GM06990 (cell line): ENCODE measurements around the gene CXCL8.

Experiments used
- DNase-seq: peaks from one replicate; pipeline ENCODE4 v3.0.0-alpha.2; 2011; ENCODE audit not compliant: insufficient read length; ENCODE audit errors: extremely low read depth
- H3K27me3 ChIP-seq: replicated peaks from 2 replicates; pipeline ENCODE4 v1.6.0; 2011; ENCODE audit warnings: low read length; ENCODE audit not compliant: control insufficient read depth, insufficient read depth
- H3K36me3 ChIP-seq: 2 replicates; pipeline ENCODE4 v1.5.1; 2011; ENCODE audit warnings: low read length; ENCODE audit not compliant: control insufficient read depth, insufficient read depth
- H3K4me3 ChIP-seq: replicated peaks from 2 replicates; pipeline ENCODE4 v1.5.1; 2011; ENCODE audit warnings: low read depth, mild to moderate bottlenecking, control low read depth, low read length
- TF ChIP-seq, protein P1 (sequence below): IDR thresholded peaks from 2 replicates; pipeline ENCODE4 v1.5.1; 2011; ENCODE audit warnings: low read length, control low read depth, mild to moderate bottlenecking, inconsistent platforms; ENCODE audit not compliant: insufficient read depth, poor library complexity, severe bottlenecking

The CXCL8 gene

DNA sequence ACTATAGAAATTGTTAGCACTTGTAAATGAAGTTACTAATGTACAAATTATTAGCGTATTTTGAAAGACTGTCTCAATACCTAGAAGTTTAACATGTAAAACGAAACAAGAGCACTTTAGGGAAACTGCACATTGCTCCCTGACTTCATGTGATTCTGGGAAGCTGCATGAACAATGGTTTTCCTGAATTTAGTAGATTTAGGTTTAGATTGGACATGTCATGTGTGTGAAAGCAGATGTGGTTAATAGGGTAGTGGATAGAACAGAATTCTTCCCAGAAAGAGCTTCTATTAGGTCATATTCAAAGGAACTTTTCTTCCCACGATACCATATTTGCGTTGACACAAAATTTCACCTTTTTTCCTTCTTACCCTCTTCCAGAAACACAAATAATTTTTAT is 14.9 kb upstream of the CXCL8 start:
- TF ChIP-seq, protein P1, sequence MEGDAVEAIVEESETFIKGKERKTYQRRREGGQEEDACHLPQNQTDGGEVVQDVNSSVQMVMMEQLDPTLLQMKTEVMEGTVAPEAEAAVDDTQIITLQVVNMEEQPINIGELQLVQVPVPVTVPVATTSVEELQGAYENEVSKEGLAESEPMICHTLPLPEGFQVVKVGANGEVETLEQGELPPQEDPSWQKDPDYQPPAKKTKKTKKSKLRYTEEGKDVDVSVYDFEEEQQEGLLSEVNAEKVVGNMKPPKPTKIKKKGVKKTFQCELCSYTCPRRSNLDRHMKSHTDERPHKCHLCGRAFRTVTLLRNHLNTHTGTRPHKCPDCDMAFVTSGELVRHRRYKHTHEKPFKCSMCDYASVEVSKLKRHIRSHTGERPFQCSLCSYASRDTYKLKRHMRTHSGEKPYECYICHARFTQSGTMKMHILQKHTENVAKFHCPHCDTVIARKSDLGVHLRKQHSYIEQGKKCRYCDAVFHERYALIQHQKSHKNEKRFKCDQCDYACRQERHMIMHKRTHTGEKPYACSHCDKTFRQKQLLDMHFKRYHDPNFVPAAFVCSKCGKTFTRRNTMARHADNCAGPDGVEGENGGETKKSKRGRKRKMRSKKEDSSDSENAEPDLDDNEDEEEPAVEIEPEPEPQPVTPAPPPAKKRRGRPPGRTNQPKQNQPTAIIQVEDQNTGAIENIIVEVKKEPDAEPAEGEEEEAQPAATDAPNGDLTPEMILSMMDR: no peak
- no peaks in the 10 kb centered on the region for H3K27me3 ChIP-seq
- DNase-seq: no peak
- no peak overlapping the region for H3K4me3 ChIP-seq
- H3K36me3 ChIP-seq: no peaks in the 10 kb centered on the region

DNA sequence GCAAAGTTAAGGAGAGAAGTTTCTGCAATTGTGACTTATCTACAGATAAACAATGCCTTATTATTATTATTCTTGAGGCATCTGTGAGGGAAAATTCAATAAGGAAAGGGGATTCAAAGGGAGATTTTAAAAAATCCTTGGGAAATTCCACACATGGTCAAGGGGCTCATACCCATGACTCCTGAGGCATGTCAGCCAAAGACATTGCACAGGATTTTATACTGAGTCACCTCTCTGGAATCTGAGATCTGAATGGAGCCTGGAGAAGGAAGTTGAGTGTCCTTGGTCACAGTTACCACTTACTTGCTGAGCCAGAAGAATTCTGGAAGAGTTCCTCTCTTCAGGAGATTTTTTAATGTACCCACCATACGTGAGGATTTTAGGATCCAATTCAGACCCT is 14.4 kb upstream of the CXCL8 start:
- no peaks in the 10 kb centered on the region for H3K36me3 ChIP-seq
- TF ChIP-seq, protein P1: no peak
- no peak overlapping the region for H3K4me3 ChIP-seq
- DNase-seq: no peak
- no peaks in the 10 kb centered on the region for H3K27me3 ChIP-seq

DNA sequence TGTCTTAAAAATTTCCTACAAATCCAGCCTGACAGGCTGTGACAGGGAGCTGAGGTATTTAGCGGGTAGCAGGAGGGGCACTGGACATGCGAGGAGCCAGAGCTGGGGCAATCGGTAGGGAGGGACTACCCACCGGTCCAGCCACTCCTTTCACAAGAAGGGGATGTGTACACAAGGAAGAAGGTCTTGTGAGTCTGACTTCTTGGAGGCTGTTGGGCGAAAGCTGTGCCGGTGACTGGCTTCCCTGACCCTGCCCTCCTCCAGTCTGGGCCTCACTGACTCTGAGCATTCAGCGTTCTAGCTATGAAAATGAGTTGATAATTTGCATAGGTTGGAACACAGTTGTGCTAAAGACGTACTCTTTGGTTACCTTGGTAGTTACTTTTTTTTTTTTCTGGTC is 12.7 kb upstream of the CXCL8 start:
- H3K36me3 ChIP-seq: no peaks in the 10 kb centered on the region
- DNase-seq: peak; percentile 18
- TF ChIP-seq, protein P1: no peak
- H3K27me3 ChIP-seq: no peaks in the 10 kb centered on the region
- no peak overlapping the region for H3K4me3 ChIP-seq

DNA sequence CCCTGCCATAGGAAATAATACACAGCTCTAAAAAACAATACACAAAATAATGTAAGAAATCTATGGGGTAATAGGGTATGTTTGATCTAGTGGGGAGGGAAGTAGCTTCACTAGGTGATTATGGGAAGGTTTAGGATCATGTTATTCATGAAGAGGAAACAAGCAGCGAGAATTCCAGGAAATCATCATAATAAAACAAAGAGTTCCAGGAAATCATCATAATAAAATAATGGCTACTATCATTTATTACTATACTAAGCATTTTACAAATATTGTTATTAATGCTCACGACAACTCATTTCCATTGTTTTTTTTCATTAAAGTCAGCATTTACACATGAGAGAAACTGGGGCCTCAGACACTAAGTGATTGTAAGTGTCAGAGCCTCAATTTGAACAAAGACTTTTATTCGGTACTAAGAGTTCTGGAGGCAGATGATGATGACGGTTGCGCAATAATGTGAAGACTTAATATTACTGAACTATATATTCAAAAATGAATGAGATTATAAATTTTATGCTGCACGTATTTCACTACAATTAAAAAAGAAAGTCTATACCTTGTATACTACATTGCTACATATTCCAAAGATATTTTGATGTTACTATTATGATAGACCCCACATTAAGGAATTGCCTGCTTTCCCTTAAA is 12.2 kb upstream of the CXCL8 start:
- no peak for DNase-seq
- Histone ChIP-seq H3K36me3 (no peaks in the 10 kb centered on the region), H3K4me3 (no peak overlapping the region), H3K27me3 (no peaks in the 10 kb centered on the region)
- TF ChIP-seq, protein P1: no peak

DNA sequence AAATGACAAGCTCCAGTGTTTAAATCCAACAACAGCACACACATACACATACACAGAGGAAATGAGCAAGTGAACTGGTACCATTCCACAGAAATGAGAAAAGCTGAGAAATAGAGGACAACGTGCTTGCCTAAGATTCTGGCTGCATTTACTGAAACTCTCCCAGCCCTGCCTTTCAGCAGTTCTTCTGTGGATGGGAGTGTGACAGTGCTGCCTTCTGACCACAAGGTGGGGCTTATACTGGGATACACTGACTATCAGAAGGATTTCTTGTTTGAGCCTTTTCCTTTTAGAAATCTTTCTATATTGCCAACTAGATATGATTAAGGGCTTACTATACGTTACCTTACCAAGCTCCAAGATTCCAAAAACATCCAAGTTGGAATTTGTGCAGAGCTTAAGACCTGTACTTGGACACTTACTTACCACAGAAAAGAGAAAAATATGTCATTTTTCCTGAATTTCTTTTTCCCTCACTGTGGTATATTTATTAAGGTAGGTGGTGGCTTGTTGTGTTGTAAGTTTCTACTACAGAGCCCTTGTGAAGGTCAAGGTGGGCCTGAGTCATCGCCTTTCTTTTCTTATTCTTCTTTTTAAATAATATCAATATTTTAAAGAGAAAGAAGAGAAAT is 10.7 kb upstream of the CXCL8 start:
- H3K4me3 ChIP-seq: no peak overlapping the region
- H3K36me3 ChIP-seq: no peaks in the 10 kb centered on the region
- DNase-seq: no peak
- no peaks in the 10 kb centered on the region for H3K27me3 ChIP-seq
- TF ChIP-seq, protein P1: peak; percentile 86
